GM04503 (cell line): Measurements from ENCODE around the gene AHCYL2.
"Not testable (repeated sequence)": the region's sequence is repeated elsewhere in the genome, so short reads cannot be mapped to it uniquely, and the experiment has no call there.

Experiments used
- DNase-seq: peaks from one replicate; pipeline ENCODE4 v3.0.0-alpha.2; 2012; ENCODE audit warnings: low read depth

AHCYL2 gene

GRCh38 chr7:129426482-129426881 is 201.7 kb downstream of the AHCYL2 start:
- DNase-seq: no peak

GRCh38 chr7:129427526-129428045 is 202.8 kb downstream of the AHCYL2 start:
- DNase-seq: no peak

- peak; percentile 15 for DNase-seq
These were observed 207.2 kb downstream of the AHCYL2 start for GRCh38 chr7:129431911-129432643.

- peak; percentile 28 for DNase-seq
These were observed 209.2 kb downstream of the AHCYL2 start, which contains the start of gene STRIP2 for GRCh38 chr7:129433847-129434674. STRIP2 (plus strand) TSS chr7:129434432; CDS start chr7:129434473, 41 bp downstream.

GRCh38 chr7:129434675-129435318 is 210.0 kb downstream of the AHCYL2 start:
- no peak for DNase-seq

- no peak for DNase-seq
These were observed 210.6 kb downstream of the AHCYL2 start for GRCh38 chr7:129435414-129435829.

GRCh38 chr7:129436335-129436923 is 211.6 kb downstream of the AHCYL2 start:
- no peak for DNase-seq

- DNase-seq: no peak
These were observed 212.4 kb downstream of the AHCYL2 start for GRCh38 chr7:129437190-129437589.

- no peak for DNase-seq
These were observed 213.5 kb downstream of the AHCYL2 start for GRCh38 chr7:129438281-129438838.

GRCh38 chr7:129438839-129439651 is 214.2 kb downstream of the AHCYL2 start:
- no peak for DNase-seq

GRCh38 chr7:129439963-129440625 is 215.3 kb downstream of the AHCYL2 start:
- no peak for DNase-seq

GRCh38 chr7:129443612-129444011 is 218.8 kb downstream of the AHCYL2 start:
- DNase-seq: no peak

GRCh38 chr7:129444776-129445175 is 219.9 kb downstream of the AHCYL2 start:
- DNase-seq: not testable (repeated sequence)

GRCh38 chr7:129446925-129447324 is 222.1 kb downstream of the AHCYL2 start:
- DNase-seq: not testable (repeated sequence)

GRCh38 chr7:129447445-129447844 is 222.6 kb downstream of the AHCYL2 start:
- not testable (repeated sequence) for DNase-seq

- DNase-seq: not testable (repeated sequence)
These were observed 223.8 kb downstream of the AHCYL2 start for GRCh38 chr7:129448608-129449007.

- DNase-seq: no peak
These were observed 225.5 kb downstream of the AHCYL2 start for GRCh38 chr7:129450295-129450694.

- no peak for DNase-seq
These were observed 227.9 kb downstream of the AHCYL2 start for GRCh38 chr7:129452589-129453231.

GRCh38 chr7:129453510-129454248 is 228.8 kb downstream of the AHCYL2 start:
- no peak for DNase-seq
